ENCODE data around the gene PIAS4.

The PIAS4 gene

GRCh38 chr19:4051175-4052101 lies 43.9 kb downstream of the PIAS4 start:
- DNase-seq (ENCODE audit: low spot score): no peak
- in situ Hi-C loops (cut with MboI; ENCODE audit: low sequenced_read_pairs, unreplicated experiment): no loop called here
- no peak for TF ChIP-seq CTCF (IDR thresholded peaks at IDR 0.05; ENCODE audit: borderline replicate concordance, control extremely low read depth, extremely low read depth, insufficient read depth, missing control alignments)

- DNase-seq (ENCODE audit: low spot score): no peak
- no peak for TF ChIP-seq CTCF (IDR thresholded peaks at IDR 0.05; ENCODE audit: borderline replicate concordance, control extremely low read depth, extremely low read depth, insufficient read depth, missing control alignments)
- in situ Hi-C loops (cut with MboI; ENCODE audit: low sequenced_read_pairs, unreplicated experiment): no loop called here
Measured at GRCh38 chr19:4052114-4052992, 44.8 kb downstream of the PIAS4 start.

DNA sequence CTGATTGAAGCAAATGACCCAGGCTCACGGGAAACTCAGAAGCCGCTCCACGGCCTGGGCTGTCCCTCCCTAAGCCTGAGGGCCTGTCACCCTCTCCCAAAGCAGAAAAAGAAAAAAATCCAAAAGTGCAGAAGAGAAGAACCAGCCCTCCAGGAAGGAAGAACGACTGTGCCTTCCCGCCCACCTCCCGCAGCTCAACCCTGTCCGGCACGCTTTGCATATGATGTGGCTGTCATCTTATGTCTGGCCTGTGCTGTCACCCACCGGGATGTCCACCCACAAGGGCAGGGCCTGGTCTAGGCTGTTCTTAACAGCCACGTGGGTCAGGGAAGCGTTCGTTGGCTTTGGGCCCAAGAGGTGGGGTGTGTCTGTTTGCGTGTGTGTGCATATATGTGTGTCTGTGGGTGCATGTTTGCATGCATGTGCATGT lies 45.5 kb downstream of the PIAS4 start:
- in situ Hi-C loops (cut with MboI; ENCODE audit: low sequenced_read_pairs, unreplicated experiment): no loop called here
- no peak for TF ChIP-seq CTCF (IDR thresholded peaks at IDR 0.05; ENCODE audit: borderline replicate concordance, control extremely low read depth, extremely low read depth, insufficient read depth, missing control alignments)

GRCh38 chr19:4053423-4054324 lies 46.1 kb downstream of the PIAS4 start:
- no peak for DNase-seq (ENCODE audit: low spot score)
- in situ Hi-C loops (cut with MboI; ENCODE audit: low sequenced_read_pairs, unreplicated experiment): no loop called here
- no peak for TF ChIP-seq CTCF (IDR thresholded peaks at IDR 0.05; ENCODE audit: borderline replicate concordance, control extremely low read depth, extremely low read depth, insufficient read depth, missing control alignments)

More for the DNA sequence above, 45.5 kb downstream of the PIAS4 start:
- no peak for DNase-seq (ENCODE audit: low spot score)

GRCh38 chr19:4054441-4055208 lies 47.1 kb downstream of the PIAS4 start:
- TF ChIP-seq CTCF (IDR thresholded peaks at IDR 0.05; ENCODE audit: borderline replicate concordance, control extremely low read depth, extremely low read depth, insufficient read depth, missing control alignments): no peak
- no peak for DNase-seq (ENCODE audit: low spot score)
- in situ Hi-C loops (cut with MboI; ENCODE audit: low sequenced_read_pairs, unreplicated experiment): no loop called here

Data from GM13976 (cell line).